Erythroblast (primary cell): ENCODE measurements around the gene NDUFA3.

Experiments used
- GATA1 ChIP-seq: IDR thresholded peaks from 2 replicates; pipeline ENCODE4 v1.6.1; 2011; ENCODE audit warnings: low read depth, mild to moderate bottlenecking, control low read depth, low read length, moderate library complexity
- POLR2A ChIP-seq: IDR thresholded peaks from 2 replicates; pipeline ENCODE4 v1.6.1; 2011; ENCODE audit warnings: mild to moderate bottlenecking, low read length

DNA sequence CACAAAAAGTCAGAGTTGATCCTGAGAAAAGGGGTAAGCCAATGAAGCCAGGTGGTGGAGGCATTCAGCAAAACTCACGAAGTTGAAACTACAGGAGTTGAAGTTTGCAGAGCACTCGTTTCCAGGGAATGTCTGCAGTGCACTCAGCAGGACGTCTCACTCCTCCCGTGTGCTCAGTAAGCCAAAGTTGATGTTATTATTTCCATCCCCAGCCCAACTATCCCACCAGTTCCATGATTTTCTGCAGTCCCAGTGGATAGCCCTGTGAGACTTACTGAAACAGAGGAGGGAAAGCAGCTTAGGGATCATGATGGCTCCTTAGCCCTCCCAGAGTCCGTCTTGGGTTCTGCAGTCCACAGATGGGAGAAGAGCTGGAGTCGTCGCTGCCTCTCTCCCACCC lies 21.6 kb upstream of the NDUFA3 start, which contains the start of gene TARM1:
- TF ChIP-seq POLR2A (no peak), GATA1 (no peak)
